G401.6 (cell line): ENCODE measurements around the gene COX7A2.

Source experiments
- FAIRE-seq: peaks from 2 replicates; lab custom pipeline; 2012; peaks lifted over from hg19 to GRCh38; lab: Jason Lieb, UNC

The COX7A2 gene

GRCh38 chr6:75220357-75220756 lies 23.2 kb downstream of the COX7A2 start:
- no peak for FAIRE-seq

DNA sequence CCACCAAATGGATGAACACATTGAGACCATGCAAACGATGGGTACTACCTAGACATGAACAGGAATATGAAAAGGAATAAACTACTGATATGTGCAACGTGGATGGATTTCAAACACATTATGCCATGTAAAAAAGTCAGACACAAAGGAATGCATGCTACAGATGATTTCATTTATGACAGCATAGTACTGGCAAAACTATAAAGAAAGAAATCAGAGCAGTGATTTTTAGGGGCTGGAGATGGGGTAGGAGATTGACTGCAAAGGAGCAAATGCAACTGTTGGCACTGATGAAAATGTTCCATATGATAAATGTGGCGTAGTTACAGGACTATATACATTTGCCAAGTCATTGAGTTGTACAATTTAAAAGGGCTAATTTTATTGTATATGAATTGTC lies 24.3 kb downstream of the COX7A2 start:
- FAIRE-seq = no peak

GRCh38 chr6:75217193-75217592 lies 26.4 kb downstream of the COX7A2 start:
- no peak for FAIRE-seq

GRCh38 chr6:75215291-75215690 lies 28.3 kb downstream of the COX7A2 start:
- FAIRE-seq = no peak

DNA sequence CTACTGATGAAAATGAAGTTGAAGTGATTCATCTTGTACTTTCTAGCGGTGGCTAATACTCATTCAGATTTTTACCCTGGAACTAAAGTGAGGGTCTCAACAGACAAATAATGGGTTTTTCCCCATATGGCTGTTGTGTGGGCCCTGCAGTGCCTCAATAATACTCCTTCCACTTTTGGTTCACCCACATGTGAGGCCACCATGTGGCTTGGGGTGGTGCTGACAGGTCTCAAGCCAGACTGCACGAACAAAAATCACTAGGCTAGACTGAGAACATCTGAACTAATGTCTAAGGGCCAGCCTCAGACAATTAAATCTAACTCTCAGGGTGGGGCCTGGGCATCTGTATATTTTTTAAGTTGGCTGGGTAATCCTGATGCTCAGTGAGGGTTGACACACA lies 29.9 kb downstream of the COX7A2 start:
- no peak for FAIRE-seq

DNA sequence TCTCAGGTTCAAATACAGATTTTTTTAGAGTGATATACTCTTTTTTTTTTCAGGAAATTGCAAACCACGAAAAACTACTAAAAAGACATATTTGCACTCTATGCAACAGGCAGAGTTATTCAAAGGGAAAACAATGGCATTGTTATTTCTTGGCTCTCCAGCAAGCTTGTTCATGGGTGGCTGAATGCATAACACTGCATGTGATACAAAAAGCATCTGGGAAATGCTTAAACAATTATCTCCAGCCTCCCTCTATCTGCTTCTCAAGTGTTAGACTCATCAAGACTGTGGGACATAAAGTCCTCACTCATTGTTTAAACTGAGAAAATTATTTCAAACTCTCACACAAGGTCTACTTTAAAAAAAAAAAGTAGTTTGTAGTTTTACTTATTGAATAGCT lies 30.5 kb downstream of the COX7A2 start:
- no peak for FAIRE-seq

GRCh38 chr6:75211920-75212590 lies 31.5 kb downstream of the COX7A2 start:
- no peak for FAIRE-seq

DNA sequence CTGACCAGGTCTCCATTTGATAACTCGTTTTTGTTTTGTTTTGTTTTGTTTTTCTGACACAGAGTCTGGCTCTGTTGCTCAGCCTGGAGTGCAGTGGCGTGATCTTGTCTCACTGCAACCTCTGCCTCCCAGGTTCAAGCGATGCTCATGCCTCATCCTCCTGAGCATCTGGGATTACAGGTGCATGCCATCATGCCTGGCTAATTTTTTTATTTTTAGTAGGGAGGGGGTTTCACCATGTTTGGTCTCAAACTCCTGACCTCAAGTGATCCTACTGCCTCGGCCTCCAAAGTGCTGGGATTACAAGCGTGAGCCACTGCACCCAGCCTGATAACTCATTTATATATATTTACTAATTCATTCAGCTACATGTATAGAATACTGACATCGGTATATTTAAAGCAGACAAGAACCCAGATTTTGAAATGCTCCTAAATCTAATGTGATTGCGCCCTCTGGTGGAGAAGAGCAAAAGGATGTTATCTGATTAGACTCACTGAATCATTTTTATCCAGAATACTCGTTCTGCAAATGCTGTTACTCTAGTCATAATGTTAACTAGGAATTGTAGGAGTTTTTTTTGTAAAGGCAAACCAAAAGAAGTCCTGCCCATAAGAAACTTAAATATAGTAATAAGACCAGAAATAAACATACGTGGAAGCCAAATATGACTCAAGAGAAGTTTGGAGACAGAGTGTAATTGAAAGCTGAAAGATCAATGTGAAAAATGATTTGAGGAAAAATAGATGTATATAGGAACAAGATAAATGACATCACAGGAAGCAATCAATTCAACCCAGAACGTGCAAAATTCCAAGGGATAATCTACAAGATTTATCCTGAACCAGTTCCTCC lies 32.5 kb downstream of the COX7A2 start:
- FAIRE-seq = peak; percentile 87

DNA sequence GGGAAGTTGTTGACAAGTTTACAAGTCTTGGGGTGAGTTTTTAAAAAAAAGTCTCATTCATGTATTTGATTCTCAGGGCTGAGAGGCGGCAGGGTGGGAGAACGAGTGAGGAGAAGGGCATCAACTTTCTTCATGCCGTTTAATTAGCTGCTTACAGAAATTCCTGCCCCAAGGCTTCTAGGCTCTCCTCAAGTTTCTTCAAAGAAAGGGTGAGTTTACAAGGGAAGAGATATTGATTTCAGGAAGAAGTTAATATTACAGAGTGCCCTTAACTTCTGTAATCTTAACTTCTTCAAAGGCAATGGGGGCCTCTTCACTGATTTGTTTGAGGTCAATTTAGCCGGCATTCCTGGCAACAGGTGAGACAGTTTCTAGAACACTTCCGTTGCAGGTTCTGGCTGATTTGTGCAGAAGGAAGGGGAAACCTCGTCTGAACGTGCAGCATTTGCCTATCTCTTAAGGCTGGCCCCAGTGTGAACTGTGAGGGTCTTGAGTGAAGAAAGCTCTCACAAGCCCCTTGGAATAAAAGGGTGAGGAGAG lies 34.3 kb downstream of the COX7A2 start:
- no peak for FAIRE-seq

- FAIRE-seq = peak; percentile 21
These were observed 35.1 kb downstream of the COX7A2 start for GRCh38 chr6:75208298-75209183.

GRCh38 chr6:75206576-75207342 lies 36.8 kb downstream of the COX7A2 start:
- no peak for FAIRE-seq

- FAIRE-seq = no peak
These were observed 37.6 kb downstream of the COX7A2 start, which contains the start of gene COL12A1 for GRCh38 chr6:75205776-75206575. TSS of gene COL12A1 (minus strand) at chr6:75206053. CDS start at chr6:75202792, 3,261 bp downstream.

GRCh38 chr6:75204959-75205775 lies 38.4 kb downstream of the COX7A2 start:
- no peak for FAIRE-seq

GRCh38 chr6:75204217-75204958 lies 39.2 kb downstream of the COX7A2 start:
- FAIRE-seq = no peak

DNA sequence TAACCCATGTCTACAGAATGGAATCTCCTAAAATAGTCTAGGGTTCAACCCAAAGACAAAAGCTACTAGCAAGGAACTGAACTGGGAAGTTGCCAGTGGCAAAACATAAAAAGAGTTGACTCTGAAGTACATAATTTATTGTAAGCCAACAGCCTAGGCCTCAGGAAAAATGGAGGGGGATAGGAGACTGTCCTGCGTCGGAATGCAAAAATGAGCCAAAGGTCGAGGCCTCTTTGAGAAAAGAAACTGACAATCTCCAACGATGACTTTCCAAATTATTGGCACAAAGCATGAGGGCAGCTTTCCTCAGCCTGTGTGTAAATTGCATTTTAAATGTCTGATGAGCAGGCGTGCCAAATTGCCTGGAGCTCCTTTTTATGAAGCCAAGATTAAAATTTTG lies 39.9 kb downstream of the COX7A2 start:
- no peak for FAIRE-seq

DNA sequence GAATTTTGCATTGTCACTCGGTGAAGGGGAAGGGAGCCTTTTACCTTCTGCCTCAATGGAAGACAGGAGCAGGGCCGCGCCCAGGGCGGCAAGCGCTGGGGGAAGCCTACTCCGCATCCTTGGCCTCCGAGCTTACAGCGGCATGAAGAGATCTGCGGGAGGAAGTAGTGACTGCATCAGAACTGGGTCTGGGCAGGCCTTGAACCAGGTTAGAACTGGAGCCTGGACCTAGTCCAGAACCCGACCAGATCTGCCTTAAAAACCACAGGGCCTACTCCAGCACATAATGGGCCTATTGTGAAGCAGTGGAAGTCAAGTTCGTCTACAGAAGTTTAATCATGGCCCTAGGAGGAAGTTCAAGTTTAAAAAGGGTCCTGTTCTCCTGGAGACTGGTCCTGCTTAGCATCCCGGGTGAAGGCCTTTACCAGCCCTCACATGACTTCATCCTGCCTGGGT lies 40.9 kb downstream of the COX7A2 start:
- FAIRE-seq = no peak

GRCh38 chr6:75201901-75202672 lies 41.5 kb downstream of the COX7A2 start:
- FAIRE-seq = no peak

DNA sequence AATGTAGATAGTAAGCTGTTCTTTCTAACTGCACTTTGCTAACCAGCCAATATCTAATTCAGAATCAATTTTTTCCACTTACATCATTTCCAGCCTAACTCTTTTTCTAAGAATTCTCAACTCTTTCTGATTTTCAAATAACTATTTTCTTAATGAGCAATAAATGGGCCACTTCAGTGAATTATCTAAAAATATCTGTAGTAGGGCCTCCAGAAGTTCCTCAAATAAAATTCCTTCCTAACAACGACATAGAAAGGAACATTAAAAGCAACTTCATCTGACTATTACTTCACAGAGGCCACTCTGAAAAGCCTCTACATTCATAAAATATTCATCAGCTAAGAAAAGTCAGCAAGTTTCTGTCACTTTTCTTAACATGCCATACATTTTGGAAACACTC lies 42.6 kb downstream of the COX7A2 start:
- no peak for FAIRE-seq
